Measurements from ENCODE around the gene DNHD1.

The DNHD1 gene, protein sequence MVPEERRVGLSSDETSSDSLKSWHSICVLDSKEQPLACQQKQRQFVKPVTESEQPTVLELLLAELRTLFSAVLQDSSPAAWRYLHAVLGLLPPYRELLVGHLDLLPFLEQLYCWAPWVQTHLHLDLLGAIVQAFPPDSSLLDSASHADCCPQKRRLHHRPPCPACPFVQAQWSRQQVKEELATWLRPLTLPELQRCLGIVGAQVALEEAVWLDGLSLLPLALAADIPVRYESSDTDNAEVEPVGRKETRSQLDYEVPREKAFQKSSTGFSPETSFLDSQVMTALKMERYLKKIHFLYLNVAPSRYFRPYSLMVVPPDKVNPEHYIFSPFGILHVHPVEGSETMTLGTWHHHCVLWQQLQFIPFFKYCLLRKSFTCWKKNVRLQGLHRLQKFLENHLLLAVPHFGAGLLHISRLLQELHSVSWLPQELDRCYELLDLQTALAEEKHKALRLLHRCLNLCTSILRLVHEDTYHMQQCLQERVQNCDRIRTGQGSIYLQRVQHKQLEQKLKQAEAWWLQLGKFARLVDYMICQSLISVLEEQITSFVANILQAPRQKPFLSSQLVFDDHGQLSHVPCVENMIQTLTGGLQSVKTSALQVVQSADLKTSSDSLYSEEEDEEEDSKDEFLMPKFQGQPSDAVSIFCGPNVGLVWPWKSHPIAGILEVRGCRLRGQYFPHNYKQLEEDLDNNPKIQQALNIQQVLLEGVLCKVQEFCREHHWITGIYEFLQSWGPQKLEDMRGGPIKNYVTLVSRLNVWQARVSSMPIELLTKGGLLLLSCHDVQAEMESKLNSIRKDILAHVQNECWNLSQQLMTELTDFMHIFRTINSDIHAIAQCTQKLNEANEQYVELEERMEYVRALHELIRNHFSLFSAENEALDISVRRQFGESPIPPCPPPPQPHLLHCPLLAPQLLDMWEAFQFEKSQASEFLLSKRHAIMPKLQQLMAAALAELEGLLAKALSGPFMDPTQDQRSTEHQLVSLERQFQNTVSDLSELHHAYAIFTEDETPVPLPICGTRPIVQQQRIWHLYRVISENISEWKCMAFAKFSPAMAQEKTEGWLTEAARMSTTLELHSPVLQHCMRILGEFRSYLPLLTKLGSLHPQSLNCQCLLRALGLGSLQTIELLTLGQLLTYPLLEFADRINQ (N-terminal part only)
- total RNA-seq: 3.0 to 31.7 (median 15.0) reads per million in 17 experiments

DNA sequence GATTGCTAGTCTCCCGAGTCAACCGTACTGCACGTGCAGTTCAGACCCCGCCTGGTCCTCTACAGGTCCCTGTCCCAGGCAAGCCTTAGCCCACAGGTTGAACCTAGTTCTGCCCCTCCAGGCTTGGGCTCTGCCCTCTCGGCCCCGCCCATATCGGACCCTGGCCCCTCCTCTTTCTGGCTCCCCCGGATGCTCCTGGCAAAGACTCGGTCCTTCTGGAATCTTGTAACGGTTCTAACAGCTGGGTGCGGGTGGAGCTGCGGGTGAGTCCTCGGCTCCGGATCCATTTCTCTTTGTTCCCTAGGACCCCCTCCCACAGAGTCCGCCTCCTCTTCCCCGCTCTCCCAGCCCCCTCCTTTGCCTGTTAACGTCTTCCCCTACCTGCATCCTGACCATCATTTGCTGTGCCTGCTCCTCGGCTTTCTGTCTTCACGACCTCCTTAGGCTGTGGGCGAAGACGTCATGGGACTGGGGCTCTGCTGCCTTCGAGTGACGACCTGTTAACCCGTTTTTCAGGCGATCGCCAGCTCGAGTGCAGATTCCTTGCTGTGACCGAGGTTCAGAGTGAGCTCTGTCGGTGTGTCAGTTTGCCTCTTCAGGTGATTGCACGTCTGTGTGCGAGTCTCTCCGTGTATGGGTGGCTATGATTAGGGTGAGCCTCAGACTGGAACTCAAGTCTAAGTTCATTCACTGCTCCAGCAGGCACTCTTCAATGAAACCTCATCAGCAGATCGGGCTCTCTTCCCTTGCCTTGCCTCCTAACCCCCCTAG is at the start of gene DNHD1:
DNHD1 (plus strand) TSS at position 212 of the 771 bp plus-strand sequence. CDS start 936 bp downstream, outside the sequence.
- DNase-seq: no peak

DNA sequence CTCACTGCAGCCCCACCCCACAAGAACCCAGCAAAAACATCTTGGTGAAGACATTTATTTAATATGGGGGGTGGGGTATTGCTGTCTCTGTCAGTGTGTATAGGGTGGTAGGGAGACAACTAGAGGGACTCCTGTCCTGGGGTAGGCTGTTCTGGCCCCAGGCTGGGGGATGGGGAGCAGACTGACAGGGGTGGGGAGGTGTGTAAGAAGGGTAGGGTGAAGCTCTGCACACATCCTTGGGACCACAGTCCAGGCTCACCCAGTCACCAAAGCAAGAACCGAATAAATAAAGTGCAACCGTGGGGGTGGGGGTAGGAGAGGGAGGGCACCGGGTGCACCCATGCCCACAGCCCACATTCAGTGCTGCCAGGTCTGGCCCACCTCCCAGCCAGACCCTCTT is 48.5 kb upstream of the DNHD1 start:
- DNase-seq: no peak

DNA sequence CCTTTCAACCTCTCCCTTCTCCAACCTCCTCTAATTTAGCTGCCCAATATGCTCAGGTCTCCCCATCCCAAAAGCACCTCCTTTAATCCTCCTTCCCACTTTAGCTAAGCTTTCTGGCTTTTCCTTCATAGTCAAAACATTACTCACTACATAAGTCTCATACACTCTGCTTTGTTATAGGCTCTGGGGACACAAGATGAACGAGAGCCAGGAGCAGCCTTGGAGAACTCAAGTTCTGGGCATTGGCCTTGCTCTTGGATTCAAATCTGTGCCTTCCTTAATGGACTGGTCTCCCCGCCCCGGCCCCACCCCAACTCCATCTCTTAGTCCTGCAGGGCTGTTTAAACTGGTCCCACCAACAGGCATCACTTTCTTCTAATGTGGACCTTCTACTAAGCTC is 44.9 kb upstream of the DNHD1 start:
- no peak for DNase-seq

DNA sequence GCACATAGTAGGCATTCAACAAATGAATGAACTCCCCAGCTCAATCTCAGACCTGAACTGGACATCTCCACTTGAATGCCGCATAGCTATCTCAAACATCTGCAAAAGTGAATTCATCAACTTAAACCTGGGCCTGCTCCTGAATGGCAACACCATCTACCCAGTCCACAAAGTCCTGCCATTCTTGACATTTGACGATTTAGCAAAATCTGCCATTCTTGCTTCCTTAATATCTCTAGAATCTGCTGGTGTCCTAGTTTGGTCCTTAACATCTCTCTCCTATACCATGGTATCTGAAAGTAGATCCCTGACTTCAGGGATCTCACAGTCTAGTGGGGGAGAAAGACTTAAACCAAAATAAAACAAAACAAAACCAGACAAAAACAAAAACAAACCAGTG is 43.9 kb upstream of the DNHD1 start:
- no peak for DNase-seq

DNA sequence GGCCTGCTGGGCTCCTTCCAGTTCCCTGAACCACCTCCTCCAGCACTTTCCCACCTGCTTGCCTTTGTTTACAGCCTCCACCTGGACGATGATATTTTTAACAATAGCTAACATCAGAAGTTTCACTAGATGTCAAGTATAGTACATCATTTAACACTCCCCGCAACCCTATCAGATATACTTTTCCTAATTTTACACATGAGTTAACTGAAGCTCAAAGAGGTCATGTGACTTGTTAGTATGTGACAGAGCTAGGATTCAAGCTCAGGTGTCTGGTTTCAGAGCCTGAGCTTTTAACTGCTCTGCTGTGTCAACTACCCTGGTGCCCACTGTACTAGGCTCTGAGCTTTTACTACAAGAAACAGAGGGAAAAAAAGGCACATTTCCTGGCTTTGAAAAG is 42.0 kb upstream of the DNHD1 start:
- no peak for DNase-seq

DNA sequence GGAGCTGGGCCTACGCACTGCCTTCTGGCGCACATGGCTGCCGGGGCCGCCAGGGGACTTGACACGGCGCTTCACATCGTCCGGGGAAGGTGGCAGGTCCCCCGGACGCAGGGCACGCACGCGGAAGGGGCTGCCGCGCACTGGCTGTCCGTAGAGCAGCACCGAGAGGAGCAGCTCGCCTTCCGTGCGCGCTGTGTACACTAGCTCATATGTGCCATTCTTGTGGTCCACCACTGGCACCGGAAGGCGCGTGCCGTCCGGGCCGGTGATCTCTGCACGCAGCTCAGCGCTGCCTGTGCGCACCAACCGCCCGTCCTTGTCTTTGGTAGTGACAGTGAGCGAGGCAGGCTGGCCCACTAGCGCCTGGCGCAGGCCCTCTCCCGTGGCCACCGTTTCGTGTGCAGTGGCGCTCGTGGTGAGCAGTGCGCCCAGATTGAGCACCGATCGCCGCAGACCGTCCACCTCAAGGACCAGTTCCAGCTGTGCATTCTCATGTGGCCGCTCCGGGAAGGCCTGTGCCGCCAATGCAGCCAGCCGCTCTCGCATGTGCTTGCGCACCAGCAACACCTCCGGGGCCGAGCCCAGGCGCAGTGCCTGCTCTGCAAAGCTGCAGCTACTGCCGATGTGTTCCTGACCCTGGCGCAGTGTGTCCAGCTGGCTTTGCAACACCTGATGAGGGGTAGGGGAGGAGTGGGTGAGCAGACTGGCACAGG is 40.6 kb upstream of the DNHD1 start:
- DNase-seq: no peak

DNA sequence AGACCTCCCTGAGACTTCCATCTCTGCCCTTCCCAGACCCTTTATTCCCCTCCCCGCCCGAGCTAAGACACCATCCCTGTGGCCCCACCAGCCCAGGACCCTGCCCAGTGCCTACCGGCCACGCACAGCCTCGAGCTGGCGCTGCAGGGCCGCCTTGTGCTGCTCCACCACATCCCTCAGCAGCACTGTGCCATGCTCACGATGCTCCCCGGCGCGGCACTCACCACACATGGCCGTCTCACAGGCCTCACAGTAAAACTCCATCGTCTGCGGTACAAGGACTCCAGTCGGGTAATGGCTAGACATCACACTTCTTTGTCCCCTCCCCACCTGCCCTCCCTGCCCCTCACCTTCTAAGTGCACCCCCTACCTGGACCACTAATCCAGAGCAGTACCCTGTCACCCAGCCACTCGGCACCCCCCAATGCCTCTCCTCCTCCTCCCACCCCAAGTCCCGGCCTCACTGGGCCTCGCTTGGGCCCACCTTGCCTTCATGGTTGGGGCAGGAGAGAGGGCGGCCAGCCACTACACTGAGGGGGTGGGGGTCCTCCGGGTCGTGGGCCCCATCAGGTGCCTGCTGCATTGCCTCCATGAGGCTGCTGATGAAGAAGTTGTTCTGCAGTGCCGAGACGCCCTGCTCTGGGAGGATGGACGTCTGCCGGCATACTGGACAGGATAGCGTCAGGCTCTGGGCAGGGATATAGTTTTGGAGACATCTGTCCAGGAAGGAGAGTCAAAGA is 39.3 kb upstream of the DNHD1 start:
- DNase-seq: no peak

DNA sequence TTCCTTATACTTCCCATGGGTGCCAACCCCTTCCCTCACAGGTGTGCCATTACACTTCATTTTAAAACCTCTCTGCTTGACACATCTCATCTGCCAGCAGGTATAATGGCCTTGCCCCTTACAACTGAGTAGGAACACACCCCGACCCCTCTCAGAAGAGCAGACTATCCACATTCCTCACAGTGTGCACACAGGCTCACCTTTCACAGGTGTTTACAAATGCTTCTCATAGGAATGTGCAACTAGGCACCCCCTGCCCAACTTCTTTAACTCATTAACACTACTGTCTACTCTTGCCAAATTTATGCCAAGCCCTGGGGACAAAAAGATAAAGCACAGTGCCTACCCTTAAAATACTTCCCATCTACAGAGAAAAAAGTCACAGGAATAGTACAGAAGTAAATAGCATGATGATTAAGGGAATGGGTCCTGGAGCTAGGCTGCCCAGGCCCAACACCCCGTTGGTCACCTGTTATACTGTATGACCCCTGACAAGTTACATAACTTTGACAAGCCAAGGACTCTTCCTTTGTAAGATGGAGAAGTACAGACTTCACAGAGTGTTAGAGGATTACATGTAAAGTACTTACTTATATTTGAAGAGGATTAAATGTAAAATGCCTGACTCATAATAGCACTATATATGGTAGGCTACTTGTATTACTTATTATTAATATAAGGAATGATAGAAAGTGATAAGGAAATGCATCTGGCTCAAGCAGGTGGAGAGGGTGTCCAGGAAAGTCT is 38.6 kb upstream of the DNHD1 start:
- no peak for DNase-seq

DNA sequence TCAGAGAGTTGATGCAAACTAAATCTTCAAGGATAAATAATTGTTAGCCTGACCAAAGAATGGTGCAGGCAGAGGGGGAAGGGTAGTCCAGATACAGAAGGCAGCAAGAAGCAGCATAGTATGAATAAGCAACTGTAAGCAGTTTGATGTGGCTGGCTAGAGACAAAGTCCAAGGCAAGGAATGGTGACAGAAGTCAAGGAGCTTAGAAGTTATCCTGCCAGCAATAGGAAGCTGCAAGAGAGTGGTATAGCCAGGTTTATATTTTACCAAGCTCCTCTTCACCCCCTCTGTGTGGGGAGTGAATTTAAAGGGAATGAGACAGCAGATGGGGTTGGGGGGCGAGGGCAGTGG is 38.0 kb upstream of the DNHD1 start:
- DNase-seq: no peak

DNA sequence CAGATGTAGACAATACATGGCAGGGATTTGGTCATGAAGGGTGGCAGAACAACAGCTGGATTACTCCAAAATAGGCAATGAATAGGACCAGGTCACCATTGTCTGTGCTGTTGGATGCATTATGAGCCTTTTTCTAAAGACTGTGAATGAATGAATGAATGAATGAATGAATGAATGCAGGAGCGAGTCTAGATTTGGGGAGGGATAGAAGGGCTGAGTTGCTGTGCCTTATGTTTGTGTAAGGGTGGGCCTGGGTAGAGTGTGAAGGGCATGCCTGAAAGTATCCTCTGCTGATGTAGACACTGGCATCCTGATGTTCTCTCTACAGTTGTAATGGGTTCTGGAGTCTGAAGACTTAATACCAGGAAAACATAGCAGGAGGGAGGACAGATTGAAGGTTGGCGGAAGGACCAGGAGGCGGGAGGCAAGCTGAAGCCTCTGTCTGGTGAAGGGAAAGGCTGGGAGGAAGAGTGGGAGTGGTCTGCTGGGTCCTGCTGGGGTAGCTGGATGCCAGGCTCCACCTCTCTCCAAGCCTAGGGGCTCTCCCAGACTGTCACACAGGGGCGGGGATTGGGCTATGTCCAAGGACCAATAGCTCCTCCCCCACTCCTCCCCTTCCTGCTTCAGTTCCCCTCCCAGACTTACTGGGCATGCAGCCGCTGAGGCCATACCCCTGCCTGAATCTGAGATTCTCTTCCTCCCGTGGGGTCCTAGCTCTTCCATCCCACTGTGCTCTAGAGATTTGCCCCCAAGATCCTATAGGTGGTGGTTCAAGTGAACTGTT is 28.2 kb upstream of the DNHD1 start:
- peak; percentile 79 to 87 (median 86) for DNase-seq

DNA sequence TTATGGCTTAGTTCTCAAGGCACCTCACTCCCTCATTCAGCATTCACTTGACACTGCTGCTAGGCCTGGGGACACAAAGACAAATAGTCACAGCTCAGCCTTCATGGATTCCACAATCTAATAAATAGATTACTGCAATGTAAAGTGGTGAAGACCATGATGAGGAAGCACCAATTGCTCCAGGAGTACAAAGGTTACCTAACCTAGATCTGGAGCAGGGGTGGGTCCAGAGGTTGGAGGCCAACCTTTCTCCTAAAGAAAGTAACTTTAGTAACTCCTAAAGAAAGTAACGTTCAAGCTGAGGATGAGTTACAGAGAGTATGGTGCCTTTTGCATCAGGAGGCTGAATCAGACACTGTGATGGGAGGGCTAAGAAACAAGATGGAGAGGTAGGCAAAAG is 27.5 kb upstream of the DNHD1 start:
- DNase-seq: no peak

DNA sequence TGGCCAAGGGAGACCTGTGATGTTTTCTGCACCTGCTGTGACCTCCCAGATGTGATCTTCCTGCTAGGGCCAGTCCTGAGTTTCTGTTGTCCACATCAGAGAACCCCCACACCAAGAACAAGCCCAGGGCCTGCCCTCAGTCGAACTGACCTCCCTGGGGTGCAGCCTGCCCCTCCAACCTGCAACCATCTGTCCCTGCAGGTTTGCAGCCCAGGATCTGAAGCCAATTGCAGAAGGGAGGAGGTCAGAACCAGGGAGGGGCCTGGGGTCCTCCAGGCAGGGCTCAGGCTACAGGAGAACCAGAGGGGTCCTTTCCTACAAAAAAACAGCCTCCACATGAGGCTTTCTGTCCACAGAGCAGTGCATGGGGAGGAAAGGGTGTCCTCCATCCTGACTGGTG is 24.1 kb upstream of the DNHD1 start:
- no peak for DNase-seq

DNA sequence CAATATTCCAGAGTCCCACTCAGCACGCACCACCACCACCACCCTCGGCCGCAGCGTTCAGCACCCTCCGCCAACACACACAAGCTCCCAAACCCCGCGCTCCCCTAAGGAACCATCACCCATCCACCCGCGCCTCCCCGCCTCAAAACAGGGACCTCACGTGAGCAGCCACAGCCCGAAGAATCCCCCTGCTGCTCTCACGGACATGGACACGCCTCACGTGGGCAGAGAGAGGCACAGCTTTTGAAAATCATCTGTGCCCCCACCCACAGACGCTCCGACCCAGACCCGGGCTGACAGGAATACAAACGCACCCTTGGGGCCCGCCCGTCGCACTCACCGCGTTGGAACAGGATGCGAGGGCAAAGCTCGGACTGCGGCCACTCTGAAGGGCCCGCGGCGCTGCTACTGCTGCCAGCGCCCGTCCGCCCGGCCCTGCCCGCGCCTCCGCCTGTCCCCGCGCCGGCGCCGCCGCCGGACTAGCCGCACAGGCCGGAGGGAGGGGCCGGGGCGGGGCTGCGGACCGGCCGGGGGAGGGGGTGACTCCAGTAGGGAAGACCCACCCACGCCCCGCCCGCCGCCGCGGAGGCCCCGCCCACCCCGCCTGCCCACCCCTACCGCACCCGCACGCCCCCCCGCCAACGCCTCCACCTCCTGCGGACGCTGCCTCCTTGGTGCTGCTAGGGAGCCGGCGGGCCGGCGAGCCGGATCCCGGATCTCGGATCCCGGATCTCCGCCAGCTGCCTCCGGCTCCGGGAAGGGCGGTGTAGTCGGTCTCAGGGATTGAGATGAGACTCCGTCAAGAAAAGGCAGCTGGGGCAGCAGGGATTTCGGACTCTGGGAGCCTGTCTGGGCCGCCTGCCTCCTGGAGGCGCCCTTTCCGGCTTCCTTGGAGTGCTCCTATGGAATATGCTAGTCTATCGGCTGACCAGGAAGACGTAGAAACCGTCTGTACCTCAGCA is 23.3 kb upstream of the DNHD1 start, which contains the start of gene TRIM3:
TRIM3 (minus strand) TSS at position 491 of the 962 bp plus-strand sequence. CDS start 8,246 bp downstream, outside the sequence.
- peak; percentile 77 to 95 (median 88) for DNase-seq

DNA sequence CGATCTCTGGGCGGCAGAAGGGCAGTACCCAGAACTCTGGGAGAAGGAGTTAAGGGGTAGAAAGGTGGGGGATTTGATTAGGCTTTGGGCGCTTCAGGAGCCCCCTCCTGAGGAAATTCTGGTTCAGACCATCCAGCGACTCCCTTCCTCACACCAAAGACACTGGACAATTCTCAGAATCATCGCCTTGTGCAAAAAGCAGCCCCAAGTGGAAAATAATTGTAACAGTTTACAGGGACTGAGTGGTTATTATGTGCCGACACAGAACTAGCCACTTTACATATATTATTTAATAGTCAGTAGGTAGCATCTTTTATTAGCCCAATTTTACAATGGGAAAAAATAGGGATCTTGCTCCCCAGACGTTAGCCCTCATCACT is 22.7 kb upstream of the DNHD1 start:
- DNase-seq: peak in 2 of 4 experiments; percentile 21 to 25

DNA sequence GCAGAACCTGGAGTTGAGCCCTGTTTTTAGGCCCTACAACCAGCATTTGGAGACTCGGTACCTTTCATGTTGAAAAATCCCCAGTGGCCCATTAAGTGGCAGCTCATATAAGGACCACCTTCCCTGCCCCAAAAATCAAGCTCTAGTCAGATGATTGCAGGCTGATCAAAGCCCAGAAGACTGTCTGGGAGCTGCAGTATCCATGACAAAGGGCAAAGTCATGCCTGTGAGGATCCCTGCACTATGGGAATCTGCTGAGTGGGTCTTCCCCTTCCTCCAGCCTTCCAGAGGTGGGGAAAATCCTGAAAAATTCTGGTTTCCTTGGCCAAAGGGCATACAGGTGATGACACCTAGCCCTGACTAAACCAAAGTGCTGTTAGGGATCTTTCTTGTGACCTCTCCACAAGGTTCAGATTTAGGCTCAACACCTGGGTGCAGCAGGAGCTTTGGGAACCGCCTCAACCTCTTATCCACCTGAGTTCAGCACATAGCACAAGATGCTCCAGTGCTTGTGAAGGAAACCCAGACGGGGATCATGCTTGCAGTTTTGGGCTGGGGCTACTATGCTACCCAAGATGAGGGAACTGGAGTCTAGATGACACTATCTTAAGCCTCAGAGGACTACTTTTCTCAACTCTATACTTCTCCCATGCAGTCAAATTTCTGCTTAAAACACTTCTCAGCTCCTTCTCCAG is 22.1 kb upstream of the DNHD1 start:
- DNase-seq: no peak

DNA sequence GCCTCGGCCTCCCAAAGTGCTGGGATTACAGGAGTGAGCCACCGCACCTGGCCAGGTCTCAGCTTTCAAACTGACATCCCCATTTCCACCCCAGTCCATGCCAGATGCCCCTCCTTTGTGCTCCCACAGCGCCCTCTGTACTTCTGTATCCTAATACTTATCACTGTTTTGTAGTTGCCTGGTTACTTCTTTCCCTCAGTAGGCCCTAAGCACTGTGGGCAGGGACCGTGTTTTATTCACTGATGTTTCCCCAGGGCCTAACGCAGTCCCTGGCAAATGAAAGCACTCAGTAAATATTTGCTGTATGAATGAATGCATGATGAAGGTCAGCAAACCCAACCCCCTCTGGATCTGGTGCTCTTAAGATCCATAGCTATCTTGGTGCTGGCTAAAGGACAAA is 21.1 kb upstream of the DNHD1 start:
- no peak for DNase-seq

DNA sequence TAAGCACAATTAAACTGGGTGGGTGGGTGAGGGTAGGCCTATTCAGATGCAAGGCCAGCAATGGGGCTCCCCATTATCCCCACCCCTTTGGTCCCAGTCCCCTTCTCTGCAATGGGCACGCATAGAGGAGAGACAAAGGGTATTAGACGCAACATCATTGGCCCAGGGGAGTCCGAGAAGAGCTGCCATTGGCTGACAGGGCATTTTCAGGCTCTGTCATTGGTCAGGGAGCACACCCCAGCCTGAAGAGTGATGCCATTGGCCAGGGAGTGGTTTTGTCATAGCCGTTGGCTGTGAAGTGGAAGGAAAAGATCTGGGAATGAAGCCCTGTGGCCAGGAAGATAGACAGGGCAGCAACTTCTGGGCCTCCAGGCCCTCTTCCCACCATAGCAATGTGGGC is 20.5 kb upstream of the DNHD1 start:
- no peak for DNase-seq
